ENCODE data around the gene CRAMP1. TPM values are rescaled to one million over a fixed set of nuclear protein-coding genes. Genes with fewer than 3 reads are reported as not detected.

CRAMP1 gene
- total and polyA plus RNA-seq, 11 donors: 6.2 to 16.9 (median 10.6) TPM

DNA sequence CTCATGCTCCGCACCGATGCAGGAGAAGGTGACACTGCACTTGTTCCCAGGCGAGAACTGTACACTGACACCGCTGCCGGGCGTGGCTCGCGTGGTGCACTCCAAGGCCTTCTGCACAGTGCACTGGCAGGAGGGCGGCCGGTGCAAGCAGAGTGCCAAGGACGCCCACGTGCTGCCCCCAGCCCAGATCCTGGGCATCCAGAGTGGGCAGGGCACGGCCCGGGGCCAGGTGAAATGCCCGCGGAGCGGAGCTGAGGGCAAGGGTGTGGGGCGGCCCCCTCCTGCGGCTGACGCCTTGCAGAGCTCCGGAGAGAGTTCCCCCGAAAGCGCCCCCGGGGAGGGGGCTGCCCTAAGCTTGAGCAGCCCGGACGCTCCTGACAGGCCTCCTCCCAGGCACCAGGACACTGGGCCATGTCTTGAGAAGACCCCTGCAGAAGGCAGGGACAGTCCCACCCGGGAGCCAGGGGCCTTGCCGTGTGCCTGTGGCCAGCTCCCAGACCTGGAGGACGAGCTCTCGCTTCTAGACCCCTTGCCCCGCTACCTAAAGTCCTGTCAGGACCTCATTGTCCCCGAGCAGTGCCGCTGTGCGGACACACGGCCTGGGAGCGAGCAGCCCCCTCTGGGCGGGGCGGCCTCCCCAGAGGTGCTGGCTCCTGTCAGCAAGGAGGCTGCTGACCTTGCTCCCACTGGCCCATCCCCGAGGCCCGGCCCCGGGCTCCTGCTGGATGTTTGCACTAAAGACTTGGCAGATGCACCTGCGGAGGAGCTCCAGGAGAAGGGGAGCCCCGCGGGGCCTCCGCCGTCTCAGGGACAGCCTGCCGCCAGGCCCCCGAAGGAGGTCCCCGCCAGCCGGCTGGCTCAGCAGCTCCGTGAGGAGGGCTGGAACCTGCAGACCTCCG is 44.0 kb downstream of the CRAMP1 start:
- ATAC-seq (no peak), DNase-seq (no peak)
- H3K4me3 ChIP-seq: no peak overlapping the region
- no peaks in the 10 kb centered on the region for H3K9me3 ChIP-seq
- TF ChIP-seq POLR2A (IDR thresholded peaks at IDR 0.05): no peak
- TF ChIP-seq, protein P1, sequence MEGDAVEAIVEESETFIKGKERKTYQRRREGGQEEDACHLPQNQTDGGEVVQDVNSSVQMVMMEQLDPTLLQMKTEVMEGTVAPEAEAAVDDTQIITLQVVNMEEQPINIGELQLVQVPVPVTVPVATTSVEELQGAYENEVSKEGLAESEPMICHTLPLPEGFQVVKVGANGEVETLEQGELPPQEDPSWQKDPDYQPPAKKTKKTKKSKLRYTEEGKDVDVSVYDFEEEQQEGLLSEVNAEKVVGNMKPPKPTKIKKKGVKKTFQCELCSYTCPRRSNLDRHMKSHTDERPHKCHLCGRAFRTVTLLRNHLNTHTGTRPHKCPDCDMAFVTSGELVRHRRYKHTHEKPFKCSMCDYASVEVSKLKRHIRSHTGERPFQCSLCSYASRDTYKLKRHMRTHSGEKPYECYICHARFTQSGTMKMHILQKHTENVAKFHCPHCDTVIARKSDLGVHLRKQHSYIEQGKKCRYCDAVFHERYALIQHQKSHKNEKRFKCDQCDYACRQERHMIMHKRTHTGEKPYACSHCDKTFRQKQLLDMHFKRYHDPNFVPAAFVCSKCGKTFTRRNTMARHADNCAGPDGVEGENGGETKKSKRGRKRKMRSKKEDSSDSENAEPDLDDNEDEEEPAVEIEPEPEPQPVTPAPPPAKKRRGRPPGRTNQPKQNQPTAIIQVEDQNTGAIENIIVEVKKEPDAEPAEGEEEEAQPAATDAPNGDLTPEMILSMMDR (IDR thresholded peaks at IDR 0.05): no peak
- peaks cover 0 to 17% (median 5%) of the 10 kb centered on the region in 12 donors for H3K4me1 ChIP-seq
- H3K27me3 ChIP-seq: no peaks in the 10 kb centered on the region
- peaks cover 2 to 94% (median 85%) of the 10 kb centered on the region in 9 donors for H3K36me3 ChIP-seq
- intact Hi-C loops (cut with DNase I): no loop called here
- peak overlapping the region in 2 of 12 donors; percentile 4 to 78 for H3K27ac ChIP-seq
- 95 to 97% (median 96%) methylated on average over 12 to 52 of the region's 52 CpGs for WGBS, 4 donors

- DNase-seq (peak; percentile 72 to 89 (median 79)), ATAC-seq (peak; percentile 91 to 95 (median 94))
- intact Hi-C loops (cut with DNase I): no loop called here
- 59 to 87% (median 74%) methylated on average over 13 to 24 of the region's 24 CpGs for WGBS, 4 donors
- H3K27me3 ChIP-seq: no peaks in the 10 kb centered on the region
- no peak overlapping the region for H3K4me3 ChIP-seq
- TF ChIP-seq POLR2A (IDR thresholded peaks at IDR 0.05): no peak
- TF ChIP-seq, protein P1 (IDR thresholded peaks at IDR 0.05): no peak
- peaks cover 0 to 17% (median 5%) of the 10 kb centered on the region in 12 donors for H3K4me1 ChIP-seq
- peak overlapping the region in 7 of 12 donors; percentile 4 to 78 (median 29) for H3K27ac ChIP-seq
- H3K36me3 ChIP-seq: peaks cover 2 to 94% (median 90%) of the 10 kb centered on the region in 9 donors
- no peaks in the 10 kb centered on the region for H3K9me3 ChIP-seq
Measured at GRCh38 chr16:1656808-1657617, 44.9 kb downstream of the CRAMP1 start.

- no peak overlapping the region for H3K4me3 ChIP-seq
- TF ChIP-seq POLR2A (IDR thresholded peaks at IDR 0.05): no peak
- TF ChIP-seq, protein P1 (IDR thresholded peaks at IDR 0.05): no peak
- DNase-seq (no peak), ATAC-seq (peak in 1 of 4 donors; percentile 4)
- H3K36me3 ChIP-seq: peaks cover 2 to 95% (median 90%) of the 10 kb centered on the region in 9 donors
- intact Hi-C loops (cut with DNase I): no loop called here
- H3K9me3 ChIP-seq: no peaks in the 10 kb centered on the region
- WGBS, 4 donors: 90 to 94% (median 93%) methylated on average over 12 to 13 of the region's 13 CpGs
- H3K27ac ChIP-seq: peak overlapping the region in 3 of 12 donors; percentile 19 to 78 (median 67)
- no peaks in the 10 kb centered on the region for H3K27me3 ChIP-seq
- H3K4me1 ChIP-seq: peaks cover 0 to 17% (median 5%) of the 10 kb centered on the region in 12 donors
Measured at GRCh38 chr16:1657841-1658240, 45.7 kb downstream of the CRAMP1 start.
